ENCODE data around the gene MOBP.

MOBP gene

GRCh38 chr3:39501059-39501458 lies 33.6 kb downstream of the MOBP start:
- DNase-seq = no peak

GRCh38 chr3:39501968-39502837 lies 34.7 kb downstream of the MOBP start:
- no peak for DNase-seq

- DNase-seq = no peak
Measured at GRCh38 chr3:39502838-39503145, 35.3 kb downstream of the MOBP start.

GRCh38 chr3:39505866-39506742 lies 38.6 kb downstream of the MOBP start:
- no peak for DNase-seq

- DNase-seq = no peak
Measured at GRCh38 chr3:39506863-39507262, 39.4 kb downstream of the MOBP start.

- DNase-seq = no peak
Measured at GRCh38 chr3:39513791-39514369, 46.4 kb downstream of the MOBP start.

- DNase-seq = no peak
Measured at GRCh38 chr3:39515681-39516441, 48.4 kb downstream of the MOBP start.

GRCh38 chr3:39519103-39519502 lies 51.6 kb downstream of the MOBP start:
- no peak for DNase-seq

- no peak for DNase-seq
Measured at GRCh38 chr3:39519554-39520288, 52.2 kb downstream of the MOBP start.

- no peak for DNase-seq
Measured at GRCh38 chr3:39521456-39521855, 54.0 kb downstream of the MOBP start.

- DNase-seq = no peak
Measured at GRCh38 chr3:39524107-39524506, 56.6 kb downstream of the MOBP start.

- no peak for DNase-seq
Measured at GRCh38 chr3:39528844-39529243, 61.4 kb downstream of the MOBP start.

- DNase-seq = no peak
Measured at GRCh38 chr3:39529577-39529976, 62.1 kb downstream of the MOBP start.

- no peak for DNase-seq
Measured at GRCh38 chr3:39531066-39531465, 63.6 kb downstream of the MOBP start.

- no peak for DNase-seq
Measured at GRCh38 chr3:39531665-39532064, 64.2 kb downstream of the MOBP start.

- DNase-seq = no peak
Measured at GRCh38 chr3:39532777-39533176, 65.3 kb downstream of the MOBP start.

GRCh38 chr3:39533226-39533625 lies 65.7 kb downstream of the MOBP start:
- DNase-seq = no peak

GRCh38 chr3:39540162-39540921 lies 72.9 kb downstream of the MOBP start:
- no peak for DNase-seq

GRCh38 chr3:39541442-39541841 lies 74.0 kb downstream of the MOBP start:
- DNase-seq = no peak

- DNase-seq = no peak
Measured at GRCh38 chr3:39541917-39542329, 74.4 kb downstream of the MOBP start.

- no peak for DNase-seq
Measured at GRCh38 chr3:39542588-39542988, 75.1 kb downstream of the MOBP start.
